ENCODE results near the gene MRPS34.
A peak's percentile ranks its signal among the peaks of the same experiment; 100 is the strongest.

Gene MRPS34

GRCh38 chr16:1794221-1794871 is 21.4 kb upstream of the MRPS34 start:
- DNase-seq: no peak

- no peak for DNase-seq
Measured at GRCh38 chr16:1793578-1794220, 20.8 kb upstream of the MRPS34 start, which contains the start of gene IGFALS. TSS of gene IGFALS (minus strand) at chr16:1793705. CDS start at chr16:1793652, 53 bp downstream.

DNA sequence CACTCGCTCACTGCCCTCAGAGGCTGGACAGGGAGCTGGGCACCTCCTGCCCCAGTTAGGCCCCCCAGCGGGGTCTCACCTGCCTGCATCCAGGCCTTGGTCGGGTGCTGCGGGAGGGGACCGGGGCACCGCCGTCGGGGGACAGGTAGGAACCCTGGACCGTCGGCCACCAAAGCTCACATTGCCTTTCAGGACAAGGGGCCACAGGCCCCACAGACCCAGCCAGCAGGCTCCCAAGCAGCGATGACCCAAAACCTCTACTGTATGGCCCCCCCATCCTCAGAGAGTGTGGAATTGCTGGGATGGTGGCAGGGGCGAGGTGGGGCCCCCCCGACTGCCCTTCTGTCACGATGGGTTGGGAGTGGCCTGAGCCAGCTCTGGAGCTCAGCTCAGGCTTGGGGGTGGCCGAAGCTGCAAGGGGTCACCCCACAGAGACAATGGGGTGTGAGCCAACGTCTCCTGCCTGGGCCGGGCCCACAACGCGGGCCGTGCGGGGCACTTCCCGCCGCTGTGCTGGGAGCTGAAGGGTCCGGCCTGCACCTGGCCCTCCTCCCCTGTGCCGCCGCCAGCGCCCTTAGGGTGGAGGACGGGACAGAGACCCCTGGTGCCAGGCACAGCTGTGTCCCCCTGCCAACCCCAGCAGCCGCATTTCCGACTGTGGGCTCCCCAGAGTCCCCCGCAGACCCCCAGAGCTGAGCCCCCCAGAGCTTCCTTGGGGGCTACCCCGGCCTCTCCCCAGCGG is 20.1 kb upstream of the MRPS34 start:
- DNase-seq: no peak

- no peak for DNase-seq
Measured at GRCh38 chr16:1791943-1792812, 19.2 kb upstream of the MRPS34 start.

- no peak for DNase-seq
Measured at GRCh38 chr16:1791256-1791942, 18.5 kb upstream of the MRPS34 start.

DNA sequence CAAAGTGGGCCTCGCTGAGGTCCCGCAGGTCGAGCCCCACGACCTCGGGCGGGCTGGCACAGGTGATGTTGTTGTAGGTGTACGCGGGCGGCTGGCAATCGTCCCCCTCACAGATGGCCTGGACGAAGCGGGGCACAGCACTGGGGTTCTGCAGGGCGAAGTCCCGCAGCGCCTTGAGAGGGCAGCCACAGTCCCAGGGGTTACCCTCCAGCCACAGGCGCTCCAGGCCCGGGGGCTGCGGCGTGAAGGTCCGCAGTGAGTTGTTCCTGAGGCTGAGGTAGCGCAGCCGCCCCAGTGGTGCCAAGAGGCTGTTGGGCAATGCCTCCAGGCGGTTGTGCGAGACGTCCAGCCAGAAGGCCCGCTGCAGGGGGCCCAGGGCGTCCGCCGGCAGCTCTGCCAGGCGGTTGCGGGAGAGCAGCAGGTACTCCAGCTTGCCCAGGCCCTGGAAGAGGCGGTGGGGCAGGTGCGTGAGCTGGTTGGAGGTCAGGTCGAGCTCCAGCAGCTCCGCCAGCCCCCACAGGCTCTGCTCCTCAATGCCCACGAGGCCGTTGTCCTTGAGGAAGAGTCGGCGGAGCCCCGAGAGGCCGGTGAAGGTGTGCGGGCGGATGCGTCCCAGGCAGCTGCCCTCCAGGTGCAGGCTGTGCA is 17.8 kb upstream of the MRPS34 start:
- no peak for DNase-seq

DNA sequence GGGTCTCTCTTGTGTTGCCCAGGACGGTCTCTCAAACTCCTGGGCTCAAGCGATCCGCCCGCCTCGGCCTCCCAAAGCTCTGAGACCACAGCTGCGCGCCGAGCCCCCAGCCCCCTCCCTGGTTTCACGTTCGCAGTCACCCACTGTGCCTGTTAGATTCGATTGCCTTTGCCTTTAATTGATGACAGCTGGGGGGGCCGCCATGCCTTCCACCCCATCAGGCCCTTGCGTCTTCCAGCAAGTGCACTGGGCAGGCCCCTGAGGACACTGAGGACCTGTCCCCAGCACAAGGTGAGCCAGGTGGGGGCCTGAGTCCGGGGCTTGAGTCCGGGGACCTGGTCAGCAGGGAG is 17.3 kb upstream of the MRPS34 start:
- DNase-seq: no peak

DNA sequence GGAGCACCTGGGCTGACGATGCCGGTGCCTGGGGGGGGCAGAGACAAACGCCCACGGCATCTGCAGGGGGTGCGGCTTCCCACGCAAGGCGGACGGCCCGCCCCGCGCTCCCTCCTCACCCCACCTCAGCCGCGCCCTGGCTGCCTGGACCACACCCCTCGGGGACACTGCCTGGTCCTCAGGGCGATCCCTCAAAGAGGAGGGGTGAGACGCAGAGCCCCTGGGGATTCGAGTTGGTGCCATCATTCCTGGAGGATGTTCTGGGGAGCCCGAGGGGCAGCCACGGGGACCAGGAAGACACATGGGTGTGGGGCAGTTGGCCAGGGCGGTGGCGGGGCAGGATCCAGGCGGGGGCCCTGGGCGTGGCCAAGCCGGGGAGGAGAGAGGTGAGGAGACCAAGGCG is 16.7 kb upstream of the MRPS34 start:
- no peak for DNase-seq

DNA sequence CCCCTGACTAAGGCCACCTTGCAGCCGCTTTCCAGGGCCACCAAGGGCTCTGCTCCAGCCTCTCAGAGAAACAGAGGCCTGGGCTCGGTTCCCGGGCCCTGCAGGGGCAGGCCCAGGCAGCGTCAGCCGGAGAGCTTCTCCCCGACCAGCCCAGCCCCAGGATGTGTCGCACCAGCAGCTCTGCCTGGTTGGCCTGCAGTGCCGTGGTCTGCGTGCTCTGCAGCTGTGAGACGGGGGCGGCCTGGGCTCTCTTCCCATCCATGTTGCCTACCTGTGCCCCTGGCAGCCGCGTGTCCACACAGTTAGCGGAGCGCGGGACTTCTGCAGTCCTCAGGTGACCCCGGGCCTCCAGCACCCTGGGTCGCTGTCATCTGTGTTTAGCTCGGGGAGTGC is 15.8 kb upstream of the MRPS34 start:
- DNase-seq: no peak

DNA sequence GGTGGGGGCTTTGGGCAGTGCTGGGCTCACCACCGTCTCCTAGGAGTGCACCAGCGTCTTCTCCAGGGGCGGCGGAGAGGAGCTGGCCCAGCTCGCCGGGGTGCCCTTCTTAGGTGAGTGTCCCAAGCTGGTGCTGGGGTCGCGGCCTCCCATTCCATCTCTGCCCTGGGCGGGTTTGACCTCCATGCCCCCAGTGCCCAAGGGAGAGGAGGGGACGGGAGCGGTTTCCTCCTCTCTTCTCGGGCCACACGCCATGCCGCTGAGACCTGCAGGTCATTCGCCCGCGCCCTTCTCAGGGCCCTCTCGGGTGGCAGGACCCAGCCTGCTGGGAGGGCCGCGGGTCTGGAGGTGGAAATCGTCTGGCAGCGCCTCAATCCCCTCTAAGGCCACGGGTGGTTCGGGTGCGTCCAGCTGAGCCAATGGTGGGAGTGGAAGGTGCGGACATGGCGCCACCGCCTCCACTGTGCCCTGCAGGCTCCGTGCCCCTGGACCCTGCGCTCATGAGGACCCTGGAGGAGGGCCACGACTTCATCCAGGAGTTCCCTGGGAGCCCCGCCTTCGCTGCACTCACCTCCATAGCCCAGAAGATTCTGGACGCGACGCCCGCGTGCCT is 15.3 kb upstream of the MRPS34 start:
- DNase-seq: no peak

DNA sequence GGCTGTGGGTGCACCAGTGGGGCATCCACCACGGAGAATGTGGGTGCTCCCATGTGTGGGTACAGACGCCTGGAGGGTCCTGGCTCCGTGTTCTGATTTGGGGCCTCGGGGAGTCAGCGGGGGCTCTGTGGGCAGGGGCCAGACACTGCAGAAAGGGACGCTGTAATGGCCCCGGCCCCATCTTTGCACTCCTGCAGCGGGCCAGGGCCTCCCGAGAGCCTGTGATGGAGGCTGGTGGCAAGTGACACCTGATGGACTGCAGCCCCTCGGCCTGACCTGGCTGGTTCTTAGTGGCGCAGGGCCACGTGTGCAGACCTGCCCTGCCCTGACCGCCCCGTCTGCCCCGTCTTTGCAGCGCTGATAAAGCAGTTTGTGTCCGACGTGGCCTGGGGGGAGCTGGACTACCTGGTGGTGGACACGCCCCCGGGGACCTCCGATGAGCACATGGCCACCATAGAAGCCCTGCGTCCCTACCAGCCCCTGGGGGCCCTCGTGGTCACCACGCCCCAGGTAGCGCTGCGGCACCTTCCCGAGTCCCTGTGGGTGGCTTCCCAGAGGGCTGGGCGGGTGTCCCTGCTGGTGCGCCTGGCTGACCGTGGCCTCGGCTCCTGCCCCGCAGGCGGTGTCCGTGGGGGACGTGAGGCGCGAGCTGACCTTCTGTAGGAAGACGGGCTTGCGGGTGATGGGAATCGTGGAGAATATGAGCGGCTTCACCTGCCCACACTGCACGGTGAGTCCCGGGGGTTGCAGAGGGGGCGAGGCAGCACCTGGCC is 14.6 kb upstream of the MRPS34 start:
- no peak for DNase-seq

GRCh38 chr16:1787056-1787321 is 14.1 kb upstream of the MRPS34 start:
- no peak for DNase-seq

- DNase-seq: no peak
Measured at GRCh38 chr16:1786242-1787055, 13.5 kb upstream of the MRPS34 start.

DNA sequence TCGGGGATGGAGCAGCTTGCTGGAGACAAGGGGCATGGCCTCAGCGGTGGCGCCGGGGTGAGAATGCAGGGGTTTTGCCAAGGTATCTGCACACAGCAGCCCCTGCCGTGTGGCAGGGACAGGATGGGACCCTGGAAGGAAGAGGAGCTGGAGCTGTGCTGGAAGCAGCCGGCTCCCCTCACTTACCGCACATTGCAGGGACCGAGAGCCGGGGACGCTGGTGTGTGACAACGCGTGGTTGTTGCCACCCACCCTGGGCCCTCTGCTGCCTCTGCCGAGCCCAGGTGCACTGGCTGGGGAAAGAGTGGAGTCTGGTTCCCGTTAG is 12.9 kb upstream of the MRPS34 start:
- no peak for DNase-seq

GRCh38 chr16:1784977-1785845 is 12.3 kb upstream of the MRPS34 start:
- DNase-seq: no peak

DNA sequence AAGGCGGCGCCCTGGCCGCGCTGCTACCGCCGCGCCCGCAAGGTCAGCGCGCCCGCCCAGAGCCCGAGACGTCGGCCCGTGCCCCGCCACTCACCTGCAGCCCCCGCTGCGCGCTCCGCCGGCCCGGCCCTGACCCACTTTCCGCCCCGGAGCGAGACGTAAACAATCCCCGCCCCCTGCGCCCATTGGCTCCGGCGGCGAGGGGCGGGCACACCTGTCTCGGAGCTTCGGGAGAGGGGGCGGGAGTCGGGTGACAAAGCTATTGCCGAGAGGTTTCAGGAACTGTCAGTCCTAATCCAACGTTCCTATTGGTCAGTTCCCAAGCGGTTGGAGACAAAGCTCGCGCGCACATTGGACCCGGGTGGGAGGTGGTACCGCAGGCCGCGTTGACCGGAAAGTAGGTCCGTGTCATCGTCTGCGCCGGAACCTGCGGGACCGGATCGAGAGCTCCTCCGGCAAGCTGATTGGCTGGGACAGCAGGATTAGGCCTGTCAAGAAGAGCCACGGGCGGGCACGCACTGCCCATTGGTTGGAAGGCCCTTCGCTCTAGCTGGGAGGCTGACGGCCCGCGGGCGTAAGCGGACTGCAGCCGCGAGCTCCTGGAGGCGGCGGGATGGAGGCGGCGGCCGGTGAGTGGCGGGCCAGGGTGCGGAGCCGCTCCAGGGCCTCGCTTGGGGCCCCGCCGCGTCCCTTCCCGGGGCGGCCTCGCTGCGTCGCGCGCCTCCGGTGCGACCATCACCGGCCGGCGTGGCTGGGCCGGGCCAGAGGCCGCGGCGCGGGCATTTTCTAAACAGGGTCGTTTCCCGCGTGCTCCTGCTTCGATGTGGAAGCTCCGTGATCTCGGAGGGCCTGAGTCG is 9.7 kb upstream of the MRPS34 start, which contains the start of the genes NUBP2 and SPSB3:
TSS of gene NUBP2 (plus strand) at position 553 of the 857 bp plus-strand sequence. CDS start at position 614, 61 bp downstream.
TSS of gene SPSB3 (minus strand) at position 164 of the 857 bp plus-strand sequence. CDS start 1,088 bp downstream, outside the sequence.
- DNase-seq: peak; percentile 100

GRCh38 chr16:1781758-1782407 is 8.9 kb upstream of the MRPS34 start:
- DNase-seq: no peak

Measured in fibroblast of upper back skin (primary cell).